GM19328 (cell line): ENCODE data around the gene LDLRAD2.
"Not testable (repeated sequence)": the region's sequence is repeated elsewhere in the genome, so short reads cannot be mapped to it uniquely, and the experiment has no call there.

ENCODE experiments used
- ATAC-seq: cut with Tn5 transposase; IDR thresholded peaks from one replicate; pipeline ENCODE4 v1.9.1; 2021; ENCODE audit warnings: mild to moderate bottlenecking, moderate library complexity; ENCODE audit not compliant: unreplicated experiment

The LDLRAD2 gene

DNA sequence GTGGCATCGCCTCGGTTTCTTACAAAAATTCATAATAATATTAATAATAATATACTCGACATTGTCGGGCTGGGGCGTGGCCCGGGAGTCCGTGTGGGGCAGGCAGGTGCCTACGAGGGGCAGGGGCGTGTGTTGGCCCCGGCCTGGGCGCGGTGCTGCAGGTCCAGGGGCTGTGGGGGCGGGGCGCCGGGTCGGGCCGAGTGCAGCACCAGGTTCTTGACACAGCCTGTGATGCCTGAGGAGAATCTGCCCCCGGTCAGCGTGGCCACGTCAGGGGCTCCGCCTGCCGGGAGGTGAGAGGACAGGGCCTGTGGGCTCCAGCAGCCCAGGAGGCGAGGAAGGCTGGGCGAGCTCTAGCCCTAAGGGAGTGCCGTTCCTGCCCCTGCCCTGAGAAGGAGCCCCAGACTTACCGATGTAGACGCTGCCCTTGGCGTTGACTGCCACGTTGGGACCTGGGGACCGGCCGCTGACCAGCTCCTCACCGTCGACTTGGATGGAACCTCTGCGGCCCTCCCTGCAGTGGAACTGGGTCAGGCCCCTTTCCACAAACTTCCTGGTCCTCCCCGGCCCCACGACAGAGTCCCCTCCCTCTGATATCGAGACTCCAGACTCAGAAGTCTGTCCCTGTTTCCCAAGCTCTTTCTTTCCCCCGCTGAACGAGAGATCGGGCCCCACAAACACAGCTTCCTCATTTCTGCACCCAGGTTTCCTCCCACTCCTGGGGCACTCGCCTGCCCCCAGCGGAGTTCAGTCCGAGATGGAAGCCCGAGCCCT, 11.3 kb downstream of the LDLRAD2 start:
- no peak for ATAC-seq

GRCh38 chr1:21823980-21824702, 12.1 kb downstream of the LDLRAD2 start:
- ATAC-seq = no peak

- ATAC-seq = no peak
These were observed 12.9 kb downstream of the LDLRAD2 start for GRCh38 chr1:21824926-21825325.

GRCh38 chr1:21825393-21825792, 13.3 kb downstream of the LDLRAD2 start:
- no peak for ATAC-seq

- ATAC-seq = not testable (repeated sequence)
These were observed 14.6 kb downstream of the LDLRAD2 start for GRCh38 chr1:21826694-21827093.

GRCh38 chr1:21827141-21827679, 15.1 kb downstream of the LDLRAD2 start:
- ATAC-seq = no peak

DNA sequence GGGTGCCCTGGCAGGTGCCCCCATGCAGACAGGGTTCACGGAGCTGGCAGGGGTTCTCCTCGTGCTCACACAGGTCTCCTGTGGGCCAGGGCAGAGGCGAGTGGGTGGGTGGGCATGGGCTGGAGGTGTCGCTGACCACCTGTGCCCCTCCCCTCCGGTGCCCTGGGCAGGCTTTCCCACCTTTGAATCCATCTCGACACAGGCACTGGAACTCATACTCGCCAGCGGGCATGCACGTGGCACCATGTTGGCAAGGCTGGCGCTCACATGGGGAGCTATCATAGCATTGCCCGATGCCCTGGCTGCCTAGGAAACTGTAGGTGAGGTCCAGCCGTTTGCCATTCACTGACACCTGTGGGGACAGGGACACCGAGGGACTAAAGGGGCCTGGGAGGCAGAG, 16.0 kb downstream of the LDLRAD2 start:
- no peak for ATAC-seq

- no peak for ATAC-seq
These were observed 16.6 kb downstream of the LDLRAD2 start for GRCh38 chr1:21828506-21829210.

- no peak for ATAC-seq
These were observed 17.2 kb downstream of the LDLRAD2 start for GRCh38 chr1:21829294-21829693.

- no peak for ATAC-seq
These were observed 18.9 kb downstream of the LDLRAD2 start for GRCh38 chr1:21830792-21831453.

- ATAC-seq = no peak
These were observed 19.4 kb downstream of the LDLRAD2 start for GRCh38 chr1:21831454-21831970.

DNA sequence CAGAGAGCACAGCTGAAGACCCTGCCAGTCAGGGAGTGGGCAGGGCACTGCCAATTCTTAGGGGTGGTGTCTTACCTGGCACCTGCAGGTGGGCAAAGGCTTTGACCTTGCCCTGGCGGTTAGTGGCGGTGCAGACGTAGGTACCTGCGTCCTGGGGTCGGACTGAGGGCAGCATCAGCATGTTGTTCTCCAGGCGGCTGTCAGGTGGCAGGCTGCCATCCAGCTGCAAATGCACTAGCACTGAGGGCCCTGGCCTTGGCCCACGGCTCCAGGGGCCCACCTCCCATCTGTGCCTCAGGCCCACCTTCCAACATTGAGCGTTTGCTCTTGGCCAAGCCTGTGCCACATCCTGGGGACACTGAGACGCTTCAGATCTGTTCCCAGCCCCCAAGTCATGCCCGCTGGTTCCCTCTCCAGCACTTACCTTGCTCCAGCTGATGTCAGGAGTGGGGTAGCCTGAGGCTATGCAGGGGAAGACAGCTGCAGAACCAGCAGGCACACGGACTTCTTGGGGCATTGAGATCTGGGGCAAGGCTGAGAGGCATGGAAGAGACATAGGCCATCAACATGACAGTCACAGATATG, 21.4 kb downstream of the LDLRAD2 start:
- ATAC-seq = no peak

GRCh38 chr1:21834094-21834493, 22.0 kb downstream of the LDLRAD2 start:
- no peak for ATAC-seq

- no peak for ATAC-seq
These were observed 22.6 kb downstream of the LDLRAD2 start for GRCh38 chr1:21834666-21835065.

DNA sequence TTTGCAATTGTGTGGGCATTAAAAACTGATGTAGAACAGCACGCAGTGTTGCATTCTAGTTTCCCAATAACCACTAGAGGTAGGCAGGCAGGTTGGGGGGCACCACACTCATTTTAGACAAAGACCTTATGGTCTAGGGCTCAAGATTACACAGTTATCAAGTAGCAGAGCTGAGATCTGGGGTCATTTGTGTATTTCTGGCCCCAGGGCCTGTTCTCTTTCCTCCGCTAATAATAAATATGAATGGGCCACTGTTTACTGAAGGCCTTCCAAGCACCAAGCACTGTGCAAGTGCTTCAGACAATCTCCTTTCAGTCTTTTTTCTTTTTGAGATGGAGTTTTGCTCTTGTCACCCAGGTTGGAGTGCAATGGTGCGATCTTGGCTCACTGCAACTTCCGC, 23.9 kb downstream of the LDLRAD2 start:
- no peak for ATAC-seq

- ATAC-seq = no peak
These were observed 24.7 kb downstream of the LDLRAD2 start for GRCh38 chr1:21836729-21837128.

DNA sequence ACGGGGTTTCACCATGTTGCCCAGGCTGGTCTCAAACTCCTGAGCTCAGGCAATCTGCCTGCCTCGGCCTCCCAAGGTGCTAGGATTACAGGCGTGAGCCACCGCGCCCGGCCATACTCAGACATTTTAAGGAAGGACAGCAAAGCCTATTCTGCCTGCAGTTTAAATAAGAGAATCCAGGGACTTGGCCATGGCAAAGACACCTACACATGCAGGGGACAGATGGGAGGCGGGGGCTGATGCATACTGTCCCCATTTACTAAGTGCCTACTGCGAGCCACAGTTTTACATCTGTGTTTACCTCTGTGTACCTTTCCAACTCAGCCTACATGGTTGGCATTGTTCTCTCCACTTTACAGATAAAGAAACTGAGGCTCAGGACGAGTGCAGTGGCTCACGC, 25.4 kb downstream of the LDLRAD2 start:
- no peak for ATAC-seq

- ATAC-seq = no peak
These were observed 26.5 kb downstream of the LDLRAD2 start for GRCh38 chr1:21838359-21839157.

DNA sequence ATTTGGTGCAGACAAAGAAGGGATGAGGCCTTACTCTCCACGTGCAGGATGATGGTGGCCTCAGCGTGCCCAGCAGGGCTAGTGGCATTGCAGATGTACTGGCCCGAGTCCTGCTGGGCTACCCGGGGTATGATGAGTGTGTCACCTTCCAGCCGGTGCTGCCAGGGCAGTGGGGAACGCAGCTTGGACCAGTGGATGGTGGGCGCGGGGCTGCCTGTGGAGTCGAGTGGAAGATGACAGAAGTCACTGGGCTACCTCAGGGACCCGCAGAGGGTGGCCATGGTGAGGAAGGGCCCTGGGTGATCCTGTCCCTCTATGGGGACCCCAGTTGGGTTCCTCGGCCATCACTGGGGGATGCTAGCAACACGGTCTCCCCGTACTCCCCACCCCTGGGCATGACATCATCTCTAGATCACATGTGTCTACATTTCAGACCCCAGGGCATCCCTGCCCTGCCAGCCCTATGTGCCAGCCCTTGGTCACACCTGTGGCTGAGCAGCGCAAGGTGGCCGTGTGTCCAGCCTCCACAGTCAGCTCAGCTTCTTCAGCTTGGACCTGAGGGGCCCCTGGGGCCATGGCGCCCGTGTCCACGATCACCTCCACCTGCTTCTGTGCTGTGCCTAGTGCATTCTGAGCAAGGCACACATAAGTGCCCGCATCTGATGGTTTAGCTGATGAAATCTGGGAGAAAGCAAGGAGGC, 27.4 kb downstream of the LDLRAD2 start:
- no peak for ATAC-seq
